Measurements from ENCODE around the gene SRM.

DNA sequence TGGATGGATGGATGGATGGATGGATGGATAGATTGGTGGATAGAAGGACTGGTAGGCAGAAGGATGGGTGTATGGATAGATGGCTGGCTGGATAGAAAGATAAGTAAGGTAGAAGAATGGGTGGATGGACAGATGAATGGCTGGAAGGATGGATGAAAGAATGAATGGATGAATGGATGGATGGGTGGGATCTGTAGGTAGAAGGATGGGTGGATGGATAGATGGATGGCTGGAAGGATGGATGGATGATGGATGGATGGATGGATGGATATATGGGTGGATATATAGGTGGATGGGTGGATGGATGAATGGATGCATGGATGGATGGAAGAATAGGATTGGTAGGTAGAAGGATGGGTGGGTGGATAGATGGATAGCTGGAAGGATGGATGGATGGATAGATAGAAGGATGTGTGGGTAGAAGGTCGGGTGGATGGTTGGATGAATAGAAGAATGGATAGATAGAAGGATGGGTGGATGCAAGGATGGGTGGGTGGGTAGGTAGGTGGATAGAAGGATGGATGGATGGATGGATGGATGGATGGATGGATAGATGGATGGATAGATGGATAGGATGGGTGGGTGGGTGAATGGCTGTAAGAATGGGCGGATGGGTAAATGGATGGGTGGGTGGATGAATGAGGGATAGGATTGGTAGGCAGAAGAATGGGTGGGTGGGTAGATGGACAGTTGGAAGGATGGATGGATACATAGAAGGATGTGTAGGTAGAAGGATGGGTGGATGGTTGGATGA, 20.3 kb downstream of the SRM start:
- no peak for TF ChIP-seq CTCF (IDR thresholded peaks at IDR 0.05)
- TF ChIP-seq POLR2A (IDR thresholded peaks at IDR 0.05): no peak

All from testis (tissue), 2 donors.